Liver (tissue), 3 donors: Measurements from ENCODE around the gene TMED9.

Source experiments
- EGR1 ChIP-seq, 2 donors: IDR thresholded peaks; 2 replicates each; pipeline ENCODE4 v1.6.1; 2016 to 2018; ENCODE audit warnings: antibody characterized with exemption in 2 of 2, low read depth in 2 of 2
- FOXA1 ChIP-seq: IDR thresholded peaks from 2 replicates; pipeline ENCODE4 v1.6.1; 2016; ENCODE audit warnings: antibody characterized with exemption
- NR2F2 ChIP-seq: IDR thresholded peaks from 2 replicates; pipeline ENCODE4 v1.6.1; 2016; ENCODE audit warnings: antibody characterized with exemption
- RAD21 ChIP-seq, 2 donors: IDR thresholded peaks; 2 replicates each; pipeline ENCODE4 v1.6.1; 2016; ENCODE audit warnings: antibody characterized with exemption in 2 of 2, mild to moderate bottlenecking in 2 of 2
- SP1 ChIP-seq: IDR thresholded peaks from 2 replicates; pipeline ENCODE4 v1.6.1; 2018; ENCODE audit warnings: antibody characterized with exemption, mild to moderate bottlenecking
- TAF1 ChIP-seq: conservative IDR thresholded peaks from 2 replicates; pipeline ENCODE4 v1.6.1; 2016; ENCODE audit warnings: antibody characterized with exemption, mild to moderate bottlenecking
- TF ChIP-seq, protein P1 (sequence below): IDR thresholded peaks from 2 replicates; pipeline ENCODE4 v1.6.1; 2016; ENCODE audit warnings: antibody characterized with exemption, mild to moderate bottlenecking
- TF ChIP-seq, protein P2 (sequence below): fragments of 150-350 bp; IDR thresholded peaks from 2 replicates; pipeline ENCODE4 v1.5.1; 2017; ENCODE audit warnings: improper control_type of control experiment, low read depth, low read length; ENCODE audit not compliant: missing input control
- TF ChIP-seq, protein P3 (sequence below): IDR thresholded peaks from 2 replicates; pipeline ENCODE4 v1.6.1; 2016; ENCODE audit warnings: antibody characterized with exemption
- TF ChIP-seq, protein P4 (sequence below): IDR thresholded peaks from 2 replicates; pipeline ENCODE4 v1.6.1; 2016; ENCODE audit warnings: antibody characterized with exemption
- donor health status: healthy.
- donor health status: healthy.

DNA sequence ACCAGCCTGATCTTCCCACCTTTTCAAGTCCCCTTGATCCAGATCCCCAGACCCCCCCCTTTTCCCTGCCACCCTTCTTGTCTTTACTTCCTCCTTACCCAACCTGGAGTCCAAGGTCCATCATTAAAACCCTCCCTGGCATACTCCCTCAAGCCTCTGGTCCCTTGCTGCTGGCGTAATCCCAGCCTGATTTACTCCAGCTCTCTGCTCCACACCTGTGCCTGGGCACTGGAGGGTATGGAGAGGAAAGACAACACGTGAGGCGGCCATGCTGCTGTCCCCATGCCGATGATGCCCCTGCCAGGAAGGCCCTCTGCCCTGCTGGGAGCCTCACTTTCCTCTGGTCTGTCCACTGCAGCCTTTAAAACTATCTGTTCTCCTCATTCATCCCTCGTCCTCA lies 13.1 kb downstream of the TMED9 start:
- no peak for TF ChIP-seq SP1
- TF ChIP-seq, protein P1, sequence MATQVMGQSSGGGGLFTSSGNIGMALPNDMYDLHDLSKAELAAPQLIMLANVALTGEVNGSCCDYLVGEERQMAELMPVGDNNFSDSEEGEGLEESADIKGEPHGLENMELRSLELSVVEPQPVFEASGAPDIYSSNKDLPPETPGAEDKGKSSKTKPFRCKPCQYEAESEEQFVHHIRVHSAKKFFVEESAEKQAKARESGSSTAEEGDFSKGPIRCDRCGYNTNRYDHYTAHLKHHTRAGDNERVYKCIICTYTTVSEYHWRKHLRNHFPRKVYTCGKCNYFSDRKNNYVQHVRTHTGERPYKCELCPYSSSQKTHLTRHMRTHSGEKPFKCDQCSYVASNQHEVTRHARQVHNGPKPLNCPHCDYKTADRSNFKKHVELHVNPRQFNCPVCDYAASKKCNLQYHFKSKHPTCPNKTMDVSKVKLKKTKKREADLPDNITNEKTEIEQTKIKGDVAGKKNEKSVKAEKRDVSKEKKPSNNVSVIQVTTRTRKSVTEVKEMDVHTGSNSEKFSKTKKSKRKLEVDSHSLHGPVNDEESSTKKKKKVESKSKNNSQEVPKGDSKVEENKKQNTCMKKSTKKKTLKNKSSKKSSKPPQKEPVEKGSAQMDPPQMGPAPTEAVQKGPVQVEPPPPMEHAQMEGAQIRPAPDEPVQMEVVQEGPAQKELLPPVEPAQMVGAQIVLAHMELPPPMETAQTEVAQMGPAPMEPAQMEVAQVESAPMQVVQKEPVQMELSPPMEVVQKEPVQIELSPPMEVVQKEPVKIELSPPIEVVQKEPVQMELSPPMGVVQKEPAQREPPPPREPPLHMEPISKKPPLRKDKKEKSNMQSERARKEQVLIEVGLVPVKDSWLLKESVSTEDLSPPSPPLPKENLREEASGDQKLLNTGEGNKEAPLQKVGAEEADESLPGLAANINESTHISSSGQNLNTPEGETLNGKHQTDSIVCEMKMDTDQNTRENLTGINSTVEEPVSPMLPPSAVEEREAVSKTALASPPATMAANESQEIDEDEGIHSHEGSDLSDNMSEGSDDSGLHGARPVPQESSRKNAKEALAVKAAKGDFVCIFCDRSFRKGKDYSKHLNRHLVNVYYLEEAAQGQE = no peak
- TF ChIP-seq, protein P2, sequence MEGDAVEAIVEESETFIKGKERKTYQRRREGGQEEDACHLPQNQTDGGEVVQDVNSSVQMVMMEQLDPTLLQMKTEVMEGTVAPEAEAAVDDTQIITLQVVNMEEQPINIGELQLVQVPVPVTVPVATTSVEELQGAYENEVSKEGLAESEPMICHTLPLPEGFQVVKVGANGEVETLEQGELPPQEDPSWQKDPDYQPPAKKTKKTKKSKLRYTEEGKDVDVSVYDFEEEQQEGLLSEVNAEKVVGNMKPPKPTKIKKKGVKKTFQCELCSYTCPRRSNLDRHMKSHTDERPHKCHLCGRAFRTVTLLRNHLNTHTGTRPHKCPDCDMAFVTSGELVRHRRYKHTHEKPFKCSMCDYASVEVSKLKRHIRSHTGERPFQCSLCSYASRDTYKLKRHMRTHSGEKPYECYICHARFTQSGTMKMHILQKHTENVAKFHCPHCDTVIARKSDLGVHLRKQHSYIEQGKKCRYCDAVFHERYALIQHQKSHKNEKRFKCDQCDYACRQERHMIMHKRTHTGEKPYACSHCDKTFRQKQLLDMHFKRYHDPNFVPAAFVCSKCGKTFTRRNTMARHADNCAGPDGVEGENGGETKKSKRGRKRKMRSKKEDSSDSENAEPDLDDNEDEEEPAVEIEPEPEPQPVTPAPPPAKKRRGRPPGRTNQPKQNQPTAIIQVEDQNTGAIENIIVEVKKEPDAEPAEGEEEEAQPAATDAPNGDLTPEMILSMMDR = no peak
- no peak for TF ChIP-seq FOXA1
- no peak for TF ChIP-seq RAD21 (IDR thresholded peaks at IDR 0.05)
- TF ChIP-seq, protein P3, sequence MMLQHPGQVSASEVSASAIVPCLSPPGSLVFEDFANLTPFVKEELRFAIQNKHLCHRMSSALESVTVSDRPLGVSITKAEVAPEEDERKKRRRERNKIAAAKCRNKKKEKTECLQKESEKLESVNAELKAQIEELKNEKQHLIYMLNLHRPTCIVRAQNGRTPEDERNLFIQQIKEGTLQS = no peak
- TF ChIP-seq EGR1 (IDR thresholded peaks at IDR 0.05; ENCODE audit: low read depth in 2 of 2) = no peak
- TF ChIP-seq NR2F2 = no peak
- TF ChIP-seq, protein P4, sequence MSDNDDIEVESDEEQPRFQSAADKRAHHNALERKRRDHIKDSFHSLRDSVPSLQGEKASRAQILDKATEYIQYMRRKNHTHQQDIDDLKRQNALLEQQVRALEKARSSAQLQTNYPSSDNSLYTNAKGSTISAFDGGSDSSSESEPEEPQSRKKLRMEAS = no peak
- no peak for TF ChIP-seq TAF1
